ENCODE measurements around the gene RAB39B. TPM values are rescaled to one million over a fixed set of nuclear protein-coding genes. Genes with fewer than 3 reads are reported as not detected.

Gene RAB39B, protein sequence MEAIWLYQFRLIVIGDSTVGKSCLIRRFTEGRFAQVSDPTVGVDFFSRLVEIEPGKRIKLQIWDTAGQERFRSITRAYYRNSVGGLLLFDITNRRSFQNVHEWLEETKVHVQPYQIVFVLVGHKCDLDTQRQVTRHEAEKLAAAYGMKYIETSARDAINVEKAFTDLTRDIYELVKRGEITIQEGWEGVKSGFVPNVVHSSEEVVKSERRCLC
- total RNA-seq = under 0.01 and 0.15 TPM in 2 replicates

DNA sequence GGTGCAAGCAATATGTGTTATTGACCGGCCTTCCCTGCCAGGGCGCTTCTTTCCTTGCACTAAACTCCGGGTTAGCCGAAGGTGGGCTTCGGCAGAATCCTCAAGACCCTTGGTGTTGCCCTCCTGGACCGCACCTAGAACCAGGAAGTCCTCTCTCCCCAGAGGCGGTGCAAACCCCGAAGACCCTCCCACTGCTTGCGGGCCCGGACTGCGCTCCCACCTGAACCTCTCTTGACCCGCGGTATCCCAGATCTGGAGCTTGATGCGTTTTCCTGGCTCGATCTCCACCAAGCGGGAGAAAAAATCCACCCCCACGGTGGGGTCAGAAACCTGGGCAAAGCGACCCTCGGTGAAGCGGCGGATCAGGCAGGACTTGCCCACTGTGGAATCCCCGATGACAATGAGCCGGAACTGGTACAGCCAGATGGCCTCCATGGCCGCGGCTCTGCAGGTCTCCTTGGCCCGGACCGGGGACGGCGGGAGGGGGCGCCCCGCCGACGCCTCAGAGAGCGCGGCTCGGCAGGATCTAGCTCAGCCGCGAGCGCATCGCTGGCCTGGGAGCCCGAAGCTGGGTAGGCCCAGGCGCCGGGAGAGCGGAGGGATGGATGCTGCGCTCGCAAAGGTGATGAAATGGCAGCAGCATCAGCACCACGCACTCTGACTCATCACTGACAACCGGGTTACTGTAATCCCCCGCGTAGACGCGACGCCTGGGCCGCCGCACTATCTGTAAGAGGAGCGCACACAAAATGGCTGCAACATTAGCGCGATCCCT, at the start of gene RAB39B:
RAB39B (minus strand) TSS at position 638 of the 775 bp plus-strand sequence; CDS start at position 435, 203 bp downstream.

DNA sequence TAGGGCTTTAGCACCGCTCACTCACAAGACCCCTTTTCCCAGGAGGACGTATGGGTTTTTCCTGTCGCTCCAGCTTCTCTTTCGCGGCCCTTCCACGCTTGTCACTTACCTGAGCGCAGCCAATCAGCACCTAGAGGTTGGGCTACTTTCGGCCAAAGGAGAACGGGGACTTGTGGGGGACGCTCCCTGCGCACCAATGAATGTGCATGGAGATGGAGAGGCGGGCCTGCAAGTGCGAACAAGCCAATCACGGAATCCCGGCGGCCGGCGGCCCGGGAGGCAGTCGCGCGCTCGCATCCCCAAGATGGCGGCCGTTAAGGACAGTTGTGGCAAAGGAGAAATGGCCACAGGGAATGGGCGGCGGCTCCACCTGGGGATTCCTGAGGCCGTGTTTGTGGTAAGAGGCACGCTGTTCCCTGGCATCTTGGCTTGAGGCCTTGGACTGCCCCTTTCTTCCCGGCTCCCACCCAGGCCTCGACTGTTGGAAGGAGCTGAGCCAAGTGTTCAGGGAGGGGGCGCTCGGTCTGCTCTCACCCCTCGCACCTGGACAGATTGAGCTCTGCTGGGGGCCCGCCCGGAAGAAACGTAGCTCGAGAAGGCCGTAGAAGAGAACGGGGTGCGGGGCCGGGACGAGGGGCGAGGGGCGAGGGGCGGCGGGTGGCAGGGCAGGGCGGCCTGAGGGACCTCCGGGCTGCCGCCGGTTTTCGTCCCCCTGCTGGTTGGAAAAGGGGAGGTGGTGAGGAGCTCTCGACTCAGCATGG, 47.9 kb downstream of the RAB39B start, which contains the start of gene VBP1:
VBP1 (plus strand) TSS at position 282 of the 761 bp plus-strand sequence; CDS start at position 305, 23 bp downstream.

Other genes with a start within 250 kb of the RAB39B start
- 0.97 and 1.5 TPM in 2 replicates for gene F8, start 241.8 kb downstream of the RAB39B start, total RNA-seq
- gene FUNDC2, start 237.6 kb downstream of the RAB39B start, total RNA-seq = 35.1 and 39.6 TPM in 2 replicates
- 7.1 and 10.3 TPM in 2 replicates for gene CMC4, start 193.4 kb downstream of the RAB39B start, total RNA-seq
- gene MTCP1, start 193.4 kb downstream of the RAB39B start, total RNA-seq = 0.97 and 1.1 TPM in 2 replicates
- 14.3 and 18.7 TPM in 2 replicates for gene BRCC3, start 193.0 kb downstream of the RAB39B start, total RNA-seq
- 88.7 and 104 TPM in 2 replicates for gene VBP1, start 48.0 kb downstream of the RAB39B start, total RNA-seq
- under 0.01 and 0.30 TPM in 2 replicates for gene CLIC2, start 70.1 kb upstream of the RAB39B start, total RNA-seq
- not detected in 2 replicates for gene F8A2, start 117.6 kb upstream of the RAB39B start, total RNA-seq
- gene F8A3, start 194.1 kb upstream of the RAB39B start, total RNA-seq = 0.30 and 0.65 TPM in 2 replicates